Measurements from ENCODE around the gene MGAT1. TPM values are rescaled to one million over a fixed set of nuclear protein-coding genes. Genes with fewer than 3 reads are reported as not detected.
"Not testable (repeated sequence)": the region's sequence is repeated elsewhere in the genome, so short reads cannot be mapped to it uniquely, and the experiment has no call there.

The MGAT1 gene
- total RNA-seq, 6 experiments from 2014 or later = 99.7 to 136 (median 106) TPM

GRCh38 chr5:180784497-180785097 is 18.0 kb downstream of the MGAT1 start:
- intact Hi-C loops (cut with DNase I) = loop anchor here in 1 of 2 donors (5.0 kb wide), 1 partner anchor 73 kb away; no protein-coding TSS in a partner anchor
- no peaks in the 10 kb centered on the region for H3K27me3 ChIP-seq
- no peak overlapping the region for H3K4me3 ChIP-seq
- ATAC-seq (peak; percentile 80 to 81 (median 81)), DNase-seq (peak; percentile 76 to 83 (median 78))
- peaks cover 0 to 11% (median 0%) of the 10 kb centered on the region in 4 donors for H3K4me1 ChIP-seq
- TF ChIP-seq CTCF (IDR thresholded peaks at IDR 0.05) (peak; percentile 65 to 81 (median 75)), POLR2A (IDR thresholded peaks at IDR 0.05) (no peak)
- 37% methylated on average over 13 of the region's 13 CpGs for WGBS (ENCODE audit: insufficient coverage, low coverage, low lambda C conversion rate, missing lambda C conversion rate)
- H3K9me3 ChIP-seq = no peaks in the 10 kb centered on the region
- H3K27ac ChIP-seq = no peak overlapping the region
- peaks cover 0 to 3% (median 2%) of the 10 kb centered on the region in 4 donors for H3K36me3 ChIP-seq

GRCh38 chr5:180783340-180784052 is 19.1 kb downstream of the MGAT1 start:
- ATAC-seq (no peak), DNase-seq (no peak)
- no peak overlapping the region for H3K27ac ChIP-seq
- H3K27me3 ChIP-seq = no peaks in the 10 kb centered on the region
- H3K4me3 ChIP-seq = no peak overlapping the region
- TF ChIP-seq CTCF (IDR thresholded peaks at IDR 0.05) = no peak
- peaks cover 0 to 11% (median 0%) of the 10 kb centered on the region in 4 donors for H3K4me1 ChIP-seq
- intact Hi-C loops (cut with DNase I) = no loop called here
- 71% methylated on average over 11 of the region's 12 CpGs for WGBS (ENCODE audit: insufficient coverage, low coverage, low lambda C conversion rate, missing lambda C conversion rate)
- H3K36me3 ChIP-seq = no peaks in the 10 kb centered on the region
- no peaks in the 10 kb centered on the region for H3K9me3 ChIP-seq

- Histone ChIP-seq H3K4me1 (peaks cover 0 to 11% (median 0%) of the 10 kb centered on the region in 4 donors), H3K27ac (no peak overlapping the region), H3K27me3 (no peaks in the 10 kb centered on the region), H3K9me3 (no peaks in the 10 kb centered on the region), H3K4me3 (no peak overlapping the region), H3K36me3 (no peaks in the 10 kb centered on the region)
- 66% methylated on average over 2 of the region's 2 CpGs for WGBS (ENCODE audit: insufficient coverage, low coverage, low lambda C conversion rate, missing lambda C conversion rate)
- DNase-seq = no peak
- intact Hi-C loops (cut with DNase I) = no loop called here
- ATAC-seq = no peak
- TF ChIP-seq CTCF (IDR thresholded peaks at IDR 0.05) (no peak), POLR2A (IDR thresholded peaks at IDR 0.05) (no peak)
These were observed 19.9 kb downstream of the MGAT1 start for GRCh38 chr5:180782748-180783147.

GRCh38 chr5:180781900-180782326 is 20.7 kb downstream of the MGAT1 start:
- H3K27ac ChIP-seq; H3K4me3 ChIP-seq; H3K9me3 ChIP-seq; ATAC-seq; H3K36me3 ChIP-seq; intact Hi-C loops (cut with DNase I); H3K27me3 ChIP-seq; H3K4me1 ChIP-seq; DNase-seq: not testable (repeated sequence)
- WGBS (ENCODE audit: insufficient coverage, low coverage, low lambda C conversion rate, missing lambda C conversion rate) = 66% methylated on average over 11 of the region's 14 CpGs

GRCh38 chr5:180779985-180780610 is 22.5 kb downstream of the MGAT1 start:
- TF ChIP-seq POLR2A (IDR thresholded peaks at IDR 0.05) = no peak

More at GRCh38 chr5:180779985-180780610, 22.5 kb downstream of the MGAT1 start:
- H3K36me3 ChIP-seq = no peaks in the 10 kb centered on the region
- intact Hi-C loops (cut with DNase I) = no loop called here
- ATAC-seq (no peak), DNase-seq (no peak)
- 70% methylated on average over 10 of the region's 10 CpGs for WGBS (ENCODE audit: insufficient coverage, low coverage, low lambda C conversion rate, missing lambda C conversion rate)
- H3K4me1 ChIP-seq = peaks cover 0 to under 1% (median 0%) of the 10 kb centered on the region in 4 donors
- no peak overlapping the region for H3K4me3 ChIP-seq
- H3K27ac ChIP-seq = no peak overlapping the region
- no peaks in the 10 kb centered on the region for H3K9me3 ChIP-seq
- no peaks in the 10 kb centered on the region for H3K27me3 ChIP-seq
